Activated naive CD4-positive, alpha-beta T cell treated with anti-CD3 and anti-CD28 coated beads, Interleukin-2, amount 50 U/mL, for 72 hours (primary cell): ENCODE results near the gene PIGL. TPM values are rescaled to one million over a fixed set of nuclear protein-coding genes. Genes with fewer than 3 reads are reported as not detected.

Experiments used
- ATAC-seq, 2 donors: fragments of 150-1000 bp; cut with Tn5 transposase; 2 replicates each; pipeline ENCODE4 v1.10.0; 2021; ENCODE audit warnings: mild to moderate bottlenecking in 2 of 2, moderate library complexity in 2 of 2
- DNase-seq, 2 donors: peaks; one replicate each; pipeline ENCODE4 v3.0.0; 2021 to 2022; ENCODE audit warnings: low spot score in 2 of 2
- H3K27ac Mint-ChIP-seq, 2 donors: one replicate each; pipeline ENCODE4 v1.8.0; 2022; ENCODE audit warnings: mild to moderate bottlenecking in 2 of 2, mixed read lengths in 2 of 2
- H3K36me3 Mint-ChIP-seq, 2 donors: one replicate each; pipeline ENCODE4 v1.8.0; 2022; ENCODE audit warnings: mixed read lengths in 2 of 2
- H3K9me3 Mint-ChIP-seq, 2 donors: one replicate each; pipeline ENCODE4 v1.8.0; 2022; ENCODE audit warnings: mixed read lengths in 2 of 2
- total RNA-seq, 2 donors: library from RNA; stranded (reverse); gene quantifications; one replicate each; pipeline ENCODE4 v1.2.3, GENCODE V29; 2022

PIGL gene
- total RNA-seq, 2 donors from 2014 or later: 39.2 to 40.2 TPM

DNA sequence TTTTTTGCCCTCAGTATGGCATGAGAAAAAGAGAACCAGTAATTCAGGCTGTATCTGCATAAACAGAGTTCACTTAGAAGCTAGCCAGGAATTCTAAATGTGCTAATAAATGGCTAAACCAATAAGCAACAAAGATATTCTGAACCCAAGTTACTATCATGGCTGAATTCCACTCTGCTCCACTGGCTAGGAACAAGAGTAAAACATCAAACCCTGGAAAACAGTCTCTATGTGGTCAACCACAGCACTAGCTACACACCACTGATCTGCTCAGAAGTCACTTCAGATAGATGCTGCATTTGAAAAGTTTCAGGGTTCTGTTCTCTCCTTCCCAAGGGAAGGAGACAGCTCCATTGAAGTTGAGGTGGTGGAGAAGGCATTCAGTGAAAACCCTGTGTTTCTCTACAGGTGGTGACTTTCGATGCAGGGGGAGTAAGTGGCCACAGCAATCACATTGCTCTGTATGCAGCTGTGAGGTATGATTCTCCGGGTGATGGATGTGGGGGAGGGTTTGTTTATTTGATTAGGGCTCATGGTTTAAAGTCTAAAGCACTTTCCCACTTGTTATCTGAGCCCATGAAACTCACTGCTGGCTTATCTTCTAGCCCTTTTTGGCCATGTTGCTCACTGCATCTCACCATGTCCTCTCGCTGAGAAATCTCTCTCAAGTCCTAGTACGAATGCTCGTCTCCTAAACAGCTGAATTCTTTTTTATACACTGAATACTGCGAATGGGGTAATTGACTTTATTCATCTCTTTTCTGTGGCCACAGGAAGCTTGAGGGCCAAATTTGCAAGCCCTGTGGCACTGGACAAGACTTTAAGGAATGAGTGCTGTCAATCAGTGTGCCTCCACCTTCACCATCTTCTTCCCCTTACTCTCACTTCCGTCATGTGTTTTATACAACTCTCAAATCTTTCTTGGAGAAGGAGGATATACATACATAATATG, 96.4 kb downstream of the PIGL start:
- Mint-ChIP-seq H3K27ac (no peak overlapping the region), H3K36me3 (peaks cover 0 to 7% of the 10 kb centered on the region in 2 donors), H3K9me3 (no peaks in the 10 kb centered on the region)
- ATAC-seq (no peak), DNase-seq (no peak)

- no peak overlapping the region for H3K27ac Mint-ChIP-seq
- peaks cover 0 to 7% of the 10 kb centered on the region in 2 donors for H3K36me3 Mint-ChIP-seq
- H3K9me3 Mint-ChIP-seq: no peaks in the 10 kb centered on the region
- ATAC-seq: no peak
- no peak for DNase-seq
Observed at GRCh38 chr17:16314189-16314588, 97.2 kb downstream of the PIGL start.

DNA sequence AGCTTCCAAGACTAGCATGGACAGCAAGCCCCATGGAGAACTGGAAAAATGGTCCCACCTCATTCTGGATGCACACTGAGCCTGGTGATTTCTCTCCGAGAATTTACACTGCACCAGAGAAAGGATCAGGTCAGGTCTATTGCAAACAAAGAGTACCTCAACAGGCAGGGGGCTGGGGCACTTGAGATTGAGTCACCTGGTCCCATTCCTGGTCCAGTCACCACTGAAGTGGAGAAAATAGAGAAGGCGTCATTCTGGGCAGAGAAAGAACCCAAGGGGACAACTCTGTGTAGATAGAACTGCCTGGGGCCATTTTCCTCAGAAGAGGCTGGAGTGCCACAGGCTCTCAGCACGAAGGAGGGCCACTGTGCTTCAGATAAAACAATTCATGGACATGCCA, 97.8 kb downstream of the PIGL start:
- ATAC-seq (no peak), DNase-seq (no peak)
- H3K27ac Mint-ChIP-seq: no peak overlapping the region
- H3K9me3 Mint-ChIP-seq: no peaks in the 10 kb centered on the region
- H3K36me3 Mint-ChIP-seq: peaks cover 0 to 7% of the 10 kb centered on the region in 2 donors

DNA sequence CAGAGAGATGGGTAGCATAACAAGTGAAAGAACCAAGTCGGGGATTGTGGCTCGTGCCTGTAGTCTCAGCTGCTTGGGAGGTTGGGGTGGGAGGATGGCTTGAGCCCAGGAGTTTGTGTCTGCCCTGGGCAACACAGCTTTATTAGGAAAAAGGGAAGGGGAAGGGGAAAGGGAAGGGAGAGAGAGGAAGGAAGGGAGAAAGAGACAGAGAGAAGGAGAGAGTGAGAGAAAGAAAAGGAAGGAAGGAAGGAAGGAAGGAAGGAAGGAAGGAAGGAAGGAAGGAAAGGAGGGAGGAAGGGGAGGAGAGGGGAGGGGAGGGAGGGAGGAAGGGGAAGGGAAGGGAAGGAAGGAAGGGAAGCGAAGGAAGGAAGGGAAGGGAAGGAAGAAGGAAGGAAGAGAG, 103.0 kb downstream of the PIGL start:
- Mint-ChIP-seq H3K9me3 (no peaks in the 10 kb centered on the region), H3K36me3 (no peaks in the 10 kb centered on the region), H3K27ac (peak overlapping the region in 1 of 2 donors; percentile 65)
- ATAC-seq: no peak
- no peak for DNase-seq

DNA sequence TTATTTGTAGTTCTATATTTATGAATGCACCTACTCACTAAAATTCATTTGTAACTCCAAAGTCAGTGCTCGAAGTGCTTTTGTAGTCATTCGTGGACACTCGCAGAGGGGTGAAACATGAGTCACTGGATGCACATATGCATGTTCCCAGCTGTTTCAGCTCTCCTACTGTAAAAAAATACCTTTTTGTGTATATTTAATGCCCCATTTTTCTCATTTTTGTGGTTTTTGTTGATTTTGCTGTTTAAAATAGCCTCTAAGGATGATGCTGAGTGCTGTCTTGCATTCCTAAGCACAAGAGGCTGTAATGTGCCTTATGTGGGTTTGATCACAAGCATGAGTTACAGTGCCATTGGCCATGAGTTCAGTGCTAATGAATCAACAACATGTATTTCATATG, 105.6 kb downstream of the PIGL start:
- ATAC-seq: no peak
- Mint-ChIP-seq H3K27ac (no peak overlapping the region), H3K36me3 (peaks cover 6 to 12% of the 10 kb centered on the region in 2 donors), H3K9me3 (no peaks in the 10 kb centered on the region)
- DNase-seq: no peak

- peaks cover 6 to 12% of the 10 kb centered on the region in 2 donors for H3K36me3 Mint-ChIP-seq
- ATAC-seq (no peak), DNase-seq (no peak)
- no peak overlapping the region for H3K27ac Mint-ChIP-seq
- H3K9me3 Mint-ChIP-seq: no peaks in the 10 kb centered on the region
Observed at GRCh38 chr17:16325964-16326363, 109.0 kb downstream of the PIGL start.

GRCh38 chr17:16327018-16327417, 110.0 kb downstream of the PIGL start:
- H3K36me3 Mint-ChIP-seq: peaks cover 6 to 12% of the 10 kb centered on the region in 2 donors
- DNase-seq (no peak), ATAC-seq (no peak)
- no peak overlapping the region for H3K27ac Mint-ChIP-seq
- H3K9me3 Mint-ChIP-seq: no peaks in the 10 kb centered on the region

DNA sequence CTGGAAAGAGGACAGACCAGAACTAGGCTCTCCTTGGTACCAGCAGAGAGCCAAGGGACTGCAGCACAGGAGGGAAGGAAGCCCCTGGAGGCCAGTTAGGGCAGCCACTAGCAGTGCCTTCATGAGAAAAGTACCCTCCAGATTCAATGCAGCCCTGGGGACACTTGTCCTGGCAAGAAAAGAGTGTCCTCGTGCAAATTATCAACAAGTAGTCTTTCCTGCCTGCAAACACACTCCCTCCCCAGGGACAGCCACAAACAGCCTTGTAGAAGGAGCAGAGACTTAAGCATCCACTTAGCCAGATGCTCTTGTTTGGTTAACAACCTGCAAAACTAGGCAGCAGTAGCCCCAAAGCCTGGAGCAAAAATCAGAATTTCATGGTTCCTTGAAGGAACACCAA, 112.0 kb downstream of the PIGL start:
- Mint-ChIP-seq H3K27ac (peak overlapping the region in 1 of 2 donors; percentile 9), H3K36me3 (peaks cover 6 to 12% of the 10 kb centered on the region in 2 donors)
- no peak for ATAC-seq

DNA sequence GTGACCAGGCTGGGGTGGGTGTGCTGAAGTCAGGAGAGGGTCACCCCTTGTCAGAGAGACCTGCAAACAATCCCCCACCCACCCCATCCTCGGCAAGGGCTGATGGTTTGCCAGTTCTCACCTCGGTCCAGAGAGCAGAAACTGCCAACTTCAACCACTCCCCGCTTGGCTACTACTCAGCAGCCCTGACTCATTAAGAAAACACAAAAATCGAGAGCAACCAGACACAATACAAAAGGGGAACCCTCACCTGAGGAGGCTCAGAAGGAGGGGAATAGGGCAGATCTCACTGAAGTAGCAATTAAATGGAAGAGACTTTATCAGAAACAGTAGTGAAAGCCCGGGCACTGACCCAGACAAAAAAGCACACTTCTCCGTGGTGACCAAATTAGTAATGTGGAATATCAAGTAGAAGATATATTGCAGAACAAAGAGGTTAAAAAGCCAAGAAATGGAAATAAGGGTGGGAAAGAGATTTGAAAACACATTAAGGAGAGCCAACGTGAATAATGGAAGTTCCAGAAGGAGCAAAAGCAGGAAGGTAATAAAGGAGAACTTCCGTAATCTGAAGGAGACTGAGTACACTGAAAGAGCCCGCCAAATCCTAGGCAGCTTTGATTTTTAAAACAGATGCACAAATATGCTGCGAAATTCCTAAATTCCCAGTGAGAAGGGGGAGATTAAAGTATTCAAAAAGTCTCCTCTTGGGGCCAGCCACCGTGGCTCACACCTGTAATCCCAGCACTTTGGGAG, 112.7 kb downstream of the PIGL start:
- Mint-ChIP-seq H3K27ac (peak overlapping the region; percentile 9 to 19), H3K9me3 (no peaks in the 10 kb centered on the region), H3K36me3 (peaks cover 6 to 12% of the 10 kb centered on the region in 2 donors)
- DNase-seq (no peak), ATAC-seq (no peak)

More for the DNA sequence above, 112.0 kb downstream of the PIGL start:
- DNase-seq: no peak
- H3K9me3 Mint-ChIP-seq: no peaks in the 10 kb centered on the region

- no peak for DNase-seq
- no peak overlapping the region for H3K27ac Mint-ChIP-seq
- H3K9me3 Mint-ChIP-seq: no peaks in the 10 kb centered on the region
- H3K36me3 Mint-ChIP-seq: no peaks in the 10 kb centered on the region
- no peak for ATAC-seq
Observed at GRCh38 chr17:16338391-16338790, 121.4 kb downstream of the PIGL start.

GRCh38 chr17:16339402-16339801, 122.4 kb downstream of the PIGL start:
- ATAC-seq: no peak
- no peak for DNase-seq
- H3K36me3 Mint-ChIP-seq: peaks cover 0 to 8% of the 10 kb centered on the region in 2 donors
- no peak overlapping the region for H3K27ac Mint-ChIP-seq
- H3K9me3 Mint-ChIP-seq: no peaks in the 10 kb centered on the region

GRCh38 chr17:16339959-16340358, 122.9 kb downstream of the PIGL start:
- Mint-ChIP-seq H3K27ac (peak overlapping the region in 1 of 2 donors; percentile 74), H3K9me3 (no peaks in the 10 kb centered on the region), H3K36me3 (peaks cover 0 to 8% of the 10 kb centered on the region in 2 donors)
- DNase-seq (no peak), ATAC-seq (no peak)

- H3K9me3 Mint-ChIP-seq: no peaks in the 10 kb centered on the region
- H3K27ac Mint-ChIP-seq: no peak overlapping the region
- DNase-seq (no peak), ATAC-seq (no peak)
- H3K36me3 Mint-ChIP-seq: peaks cover 0 to 12% of the 10 kb centered on the region in 2 donors
Observed at GRCh38 chr17:16342979-16343378, 126.0 kb downstream of the PIGL start.

- Mint-ChIP-seq H3K9me3 (no peaks in the 10 kb centered on the region), H3K27ac (peak overlapping the region in 1 of 2 donors; percentile 70), H3K36me3 (peaks cover 0 to 12% of the 10 kb centered on the region in 2 donors)
- ATAC-seq (no peak), DNase-seq (no peak)
Observed at GRCh38 chr17:16343569-16343968, 126.6 kb downstream of the PIGL start.

DNA sequence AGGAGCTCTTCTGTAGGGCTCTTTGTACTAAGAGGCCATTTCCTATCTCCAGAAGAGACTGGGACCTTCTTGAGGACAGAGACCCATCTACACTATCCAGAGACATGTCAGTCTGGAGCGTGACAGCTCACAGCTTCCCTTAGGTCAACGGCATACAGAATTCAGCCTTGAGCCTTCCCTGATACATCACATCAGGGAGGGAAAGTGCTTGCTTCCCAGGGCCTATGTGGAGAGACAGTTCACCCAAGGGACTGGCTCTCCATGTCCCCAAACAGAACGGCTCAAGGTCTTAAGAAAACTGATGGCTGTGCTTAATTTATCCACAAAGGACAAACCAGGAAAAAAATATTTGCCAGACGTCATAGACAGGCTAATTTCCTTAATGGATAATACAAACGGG, 128.6 kb downstream of the PIGL start:
- Mint-ChIP-seq H3K36me3 (peaks cover 0 to 17% of the 10 kb centered on the region in 2 donors), H3K27ac (no peak overlapping the region), H3K9me3 (no peaks in the 10 kb centered on the region)
- DNase-seq (no peak), ATAC-seq (no peak)

DNA sequence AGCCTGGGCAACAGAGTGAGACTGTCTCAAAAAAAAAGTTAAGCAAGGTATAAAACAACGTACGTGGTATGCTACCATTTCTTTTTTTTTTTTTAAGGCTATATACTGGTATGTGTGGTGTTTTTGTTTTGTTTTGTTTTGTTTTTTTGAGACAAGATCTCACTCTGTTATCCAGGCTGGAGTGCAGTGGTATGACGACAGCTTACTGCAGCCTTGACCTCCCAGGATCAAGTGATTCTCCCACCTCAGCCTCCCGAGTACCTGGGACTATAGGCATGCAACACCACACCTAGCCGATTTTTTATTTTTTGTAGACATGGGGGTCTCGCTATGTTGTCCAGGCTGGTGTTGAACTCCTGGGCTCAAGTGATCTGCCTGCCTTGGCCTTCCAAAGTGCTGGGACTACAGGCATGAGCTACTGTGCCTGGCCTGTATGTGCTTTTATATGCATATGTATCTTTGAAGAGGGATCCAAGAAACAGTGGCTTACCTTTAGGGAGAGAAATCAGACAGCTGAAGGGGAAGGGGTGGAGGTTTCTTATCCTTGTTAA, 129.8 kb downstream of the PIGL start:
- DNase-seq (no peak), ATAC-seq (no peak)
- H3K36me3 Mint-ChIP-seq: peaks cover 2 to 18% of the 10 kb centered on the region in 2 donors
- H3K9me3 Mint-ChIP-seq: no peaks in the 10 kb centered on the region
- no peak overlapping the region for H3K27ac Mint-ChIP-seq

DNA sequence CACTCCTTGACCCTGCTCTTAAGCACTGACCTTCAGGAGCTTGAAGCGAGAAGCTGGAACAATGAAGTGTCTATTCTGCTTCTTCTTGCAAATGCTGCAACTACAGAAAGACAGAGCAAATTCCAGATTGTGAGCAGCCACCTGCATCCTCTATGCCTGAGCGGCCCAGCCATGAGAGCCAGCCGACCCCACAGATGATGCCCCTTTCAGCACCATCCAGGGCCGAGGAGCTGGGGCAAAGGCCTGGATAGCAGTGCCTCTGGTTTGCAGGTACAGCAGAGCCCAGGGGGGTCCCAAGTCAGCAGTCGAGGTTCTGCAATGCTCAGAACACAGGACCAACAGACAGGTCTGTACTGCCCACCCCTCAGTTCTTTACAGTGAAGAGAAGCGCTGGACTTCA, 131.6 kb downstream of the PIGL start:
- no peak for ATAC-seq
- DNase-seq: no peak
- H3K27ac Mint-ChIP-seq: no peak overlapping the region

More for the DNA sequence above, 131.6 kb downstream of the PIGL start:
- peaks cover 10 to 25% of the 10 kb centered on the region in 2 donors for H3K36me3 Mint-ChIP-seq
- H3K9me3 Mint-ChIP-seq: no peaks in the 10 kb centered on the region
